ENCODE measurements around the gene VPS33A.

DNA sequence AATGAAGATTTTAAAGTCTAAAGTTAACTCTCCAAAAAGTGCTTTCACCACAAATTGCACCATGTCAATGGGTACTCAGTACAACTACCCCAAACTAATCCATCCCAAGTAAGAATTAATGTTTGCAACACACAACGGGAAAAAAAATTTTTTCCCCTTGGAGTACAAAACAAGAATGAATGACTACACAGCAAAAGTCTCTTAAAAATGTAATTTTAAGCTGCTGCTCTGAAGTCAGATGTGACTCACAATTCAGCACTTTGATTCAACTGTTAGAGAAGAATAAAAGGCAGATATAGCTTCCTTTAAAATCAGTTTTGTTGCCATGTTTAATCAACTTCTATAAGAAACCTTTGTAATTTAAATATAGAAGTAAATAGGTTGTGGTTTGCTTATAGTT is 42.5 kb upstream of the VPS33A start:
- TF ChIP-seq, protein P1, sequence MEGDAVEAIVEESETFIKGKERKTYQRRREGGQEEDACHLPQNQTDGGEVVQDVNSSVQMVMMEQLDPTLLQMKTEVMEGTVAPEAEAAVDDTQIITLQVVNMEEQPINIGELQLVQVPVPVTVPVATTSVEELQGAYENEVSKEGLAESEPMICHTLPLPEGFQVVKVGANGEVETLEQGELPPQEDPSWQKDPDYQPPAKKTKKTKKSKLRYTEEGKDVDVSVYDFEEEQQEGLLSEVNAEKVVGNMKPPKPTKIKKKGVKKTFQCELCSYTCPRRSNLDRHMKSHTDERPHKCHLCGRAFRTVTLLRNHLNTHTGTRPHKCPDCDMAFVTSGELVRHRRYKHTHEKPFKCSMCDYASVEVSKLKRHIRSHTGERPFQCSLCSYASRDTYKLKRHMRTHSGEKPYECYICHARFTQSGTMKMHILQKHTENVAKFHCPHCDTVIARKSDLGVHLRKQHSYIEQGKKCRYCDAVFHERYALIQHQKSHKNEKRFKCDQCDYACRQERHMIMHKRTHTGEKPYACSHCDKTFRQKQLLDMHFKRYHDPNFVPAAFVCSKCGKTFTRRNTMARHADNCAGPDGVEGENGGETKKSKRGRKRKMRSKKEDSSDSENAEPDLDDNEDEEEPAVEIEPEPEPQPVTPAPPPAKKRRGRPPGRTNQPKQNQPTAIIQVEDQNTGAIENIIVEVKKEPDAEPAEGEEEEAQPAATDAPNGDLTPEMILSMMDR (CRISPR knock-in tag; IDR thresholded peaks at IDR 0.05): no peak
- TF ChIP-seq, protein P2, sequence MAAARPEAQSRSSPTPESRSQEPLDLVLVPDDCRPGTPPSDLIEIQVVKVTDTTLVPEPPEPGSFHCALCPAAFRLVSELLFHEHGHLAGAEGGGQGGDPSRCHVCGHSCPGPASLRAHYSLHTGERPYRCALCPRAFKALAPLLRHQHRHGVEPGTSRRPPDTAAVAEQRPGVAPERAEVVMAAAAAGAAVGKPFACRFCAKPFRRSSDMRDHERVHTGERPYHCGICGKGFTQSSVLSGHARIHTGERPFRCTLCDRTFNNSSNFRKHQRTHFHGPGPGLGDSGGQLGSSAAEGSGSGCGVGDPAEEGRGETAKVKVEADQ (CRISPR knock-in tag; IDR thresholded peaks at IDR 0.05; ENCODE audit: borderline replicate concordance): no peak
- no peak for TF ChIP-seq ZNF768 (CRISPR knock-in tag; IDR thresholded peaks at IDR 0.05)
- TF ChIP-seq SP5 (CRISPR knock-in tag; IDR thresholded peaks at IDR 0.05; ENCODE audit: borderline replicate concordance, low read depth): no peak
- no peak for TF ChIP-seq HNRNPLL (IDR thresholded peaks at IDR 0.05; ENCODE audit: low read depth, low read length, poor library complexity, severe bottlenecking)
- TF ChIP-seq ZNF124 (CRISPR knock-in tag; IDR thresholded peaks at IDR 0.05): no peak
- no peak for TF ChIP-seq ZNF224 (CRISPR knock-in tag; IDR thresholded peaks at IDR 0.05)
- TF ChIP-seq HNRNPL (IDR thresholded peaks at IDR 0.05; ENCODE audit: low read depth, low read length): no peak
- TF ChIP-seq GABPA (IDR thresholded peaks at IDR 0.05; ENCODE audit: low read depth, low read length): no peak
- no peak for TF ChIP-seq GABPA (CRISPR knock-in tag; IDR thresholded peaks at IDR 0.05; ENCODE audit: low read depth)

Measured in HepG2 (cell line).